ENCODE data around the gene NCAN.

DNA sequence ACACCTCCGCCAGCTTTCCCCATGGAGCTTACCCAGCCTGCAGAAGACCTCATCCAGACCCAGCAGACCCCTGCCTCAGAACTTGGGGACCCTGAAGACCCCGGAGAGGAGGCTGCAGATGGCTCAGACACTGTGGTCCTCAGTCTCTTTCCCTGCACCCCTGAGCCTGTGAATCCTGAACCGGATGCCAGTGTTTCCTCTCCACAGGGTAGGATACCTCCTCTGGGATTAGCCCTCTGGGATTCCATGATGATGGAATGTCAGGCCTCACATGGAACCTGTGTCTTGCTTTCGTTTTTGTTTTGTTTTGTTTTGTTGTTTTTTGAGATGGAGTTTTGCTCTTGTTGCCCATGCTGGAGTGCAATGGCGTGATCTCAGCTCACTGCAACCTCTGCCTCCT is 17.8 kb upstream of the NCAN start:
- TF ChIP-seq, protein P1, sequence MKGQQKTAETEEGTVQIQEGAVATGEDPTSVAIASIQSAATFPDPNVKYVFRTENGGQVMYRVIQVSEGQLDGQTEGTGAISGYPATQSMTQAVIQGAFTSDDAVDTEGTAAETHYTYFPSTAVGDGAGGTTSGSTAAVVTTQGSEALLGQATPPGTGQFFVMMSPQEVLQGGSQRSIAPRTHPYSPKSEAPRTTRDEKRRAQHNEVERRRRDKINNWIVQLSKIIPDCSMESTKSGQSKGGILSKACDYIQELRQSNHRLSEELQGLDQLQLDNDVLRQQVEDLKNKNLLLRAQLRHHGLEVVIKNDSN (CRISPR knock-in tag; IDR thresholded peaks at IDR 0.05): no peak
- TF ChIP-seq, protein P2, sequence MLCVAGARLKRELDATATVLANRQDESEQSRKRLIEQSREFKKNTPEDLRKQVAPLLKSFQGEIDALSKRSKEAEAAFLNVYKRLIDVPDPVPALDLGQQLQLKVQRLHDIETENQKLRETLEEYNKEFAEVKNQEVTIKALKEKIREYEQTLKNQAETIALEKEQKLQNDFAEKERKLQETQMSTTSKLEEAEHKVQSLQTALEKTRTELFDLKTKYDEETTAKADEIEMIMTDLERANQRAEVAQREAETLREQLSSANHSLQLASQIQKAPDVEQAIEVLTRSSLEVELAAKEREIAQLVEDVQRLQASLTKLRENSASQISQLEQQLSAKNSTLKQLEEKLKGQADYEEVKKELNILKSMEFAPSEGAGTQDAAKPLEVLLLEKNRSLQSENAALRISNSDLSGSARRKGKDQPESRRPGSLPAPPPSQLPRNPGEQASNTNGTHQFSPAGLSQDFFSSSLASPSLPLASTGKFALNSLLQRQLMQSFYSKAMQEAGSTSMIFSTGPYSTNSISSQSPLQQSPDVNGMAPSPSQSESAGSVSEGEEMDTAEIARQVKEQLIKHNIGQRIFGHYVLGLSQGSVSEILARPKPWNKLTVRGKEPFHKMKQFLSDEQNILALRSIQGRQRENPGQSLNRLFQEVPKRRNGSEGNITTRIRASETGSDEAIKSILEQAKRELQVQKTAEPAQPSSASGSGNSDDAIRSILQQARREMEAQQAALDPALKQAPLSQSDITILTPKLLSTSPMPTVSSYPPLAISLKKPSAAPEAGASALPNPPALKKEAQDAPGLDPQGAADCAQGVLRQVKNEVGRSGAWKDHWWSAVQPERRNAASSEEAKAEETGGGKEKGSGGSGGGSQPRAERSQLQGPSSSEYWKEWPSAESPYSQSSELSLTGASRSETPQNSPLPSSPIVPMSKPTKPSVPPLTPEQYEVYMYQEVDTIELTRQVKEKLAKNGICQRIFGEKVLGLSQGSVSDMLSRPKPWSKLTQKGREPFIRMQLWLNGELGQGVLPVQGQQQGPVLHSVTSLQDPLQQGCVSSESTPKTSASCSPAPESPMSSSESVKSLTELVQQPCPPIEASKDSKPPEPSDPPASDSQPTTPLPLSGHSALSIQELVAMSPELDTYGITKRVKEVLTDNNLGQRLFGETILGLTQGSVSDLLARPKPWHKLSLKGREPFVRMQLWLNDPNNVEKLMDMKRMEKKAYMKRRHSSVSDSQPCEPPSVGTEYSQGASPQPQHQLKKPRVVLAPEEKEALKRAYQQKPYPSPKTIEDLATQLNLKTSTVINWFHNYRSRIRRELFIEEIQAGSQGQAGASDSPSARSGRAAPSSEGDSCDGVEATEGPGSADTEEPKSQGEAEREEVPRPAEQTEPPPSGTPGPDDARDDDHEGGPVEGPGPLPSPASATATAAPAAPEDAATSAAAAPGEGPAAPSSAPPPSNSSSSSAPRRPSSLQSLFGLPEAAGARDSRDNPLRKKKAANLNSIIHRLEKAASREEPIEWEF (CRISPR knock-in tag; IDR thresholded peaks at IDR 0.05): no peak
- TF ChIP-seq, protein P3, sequence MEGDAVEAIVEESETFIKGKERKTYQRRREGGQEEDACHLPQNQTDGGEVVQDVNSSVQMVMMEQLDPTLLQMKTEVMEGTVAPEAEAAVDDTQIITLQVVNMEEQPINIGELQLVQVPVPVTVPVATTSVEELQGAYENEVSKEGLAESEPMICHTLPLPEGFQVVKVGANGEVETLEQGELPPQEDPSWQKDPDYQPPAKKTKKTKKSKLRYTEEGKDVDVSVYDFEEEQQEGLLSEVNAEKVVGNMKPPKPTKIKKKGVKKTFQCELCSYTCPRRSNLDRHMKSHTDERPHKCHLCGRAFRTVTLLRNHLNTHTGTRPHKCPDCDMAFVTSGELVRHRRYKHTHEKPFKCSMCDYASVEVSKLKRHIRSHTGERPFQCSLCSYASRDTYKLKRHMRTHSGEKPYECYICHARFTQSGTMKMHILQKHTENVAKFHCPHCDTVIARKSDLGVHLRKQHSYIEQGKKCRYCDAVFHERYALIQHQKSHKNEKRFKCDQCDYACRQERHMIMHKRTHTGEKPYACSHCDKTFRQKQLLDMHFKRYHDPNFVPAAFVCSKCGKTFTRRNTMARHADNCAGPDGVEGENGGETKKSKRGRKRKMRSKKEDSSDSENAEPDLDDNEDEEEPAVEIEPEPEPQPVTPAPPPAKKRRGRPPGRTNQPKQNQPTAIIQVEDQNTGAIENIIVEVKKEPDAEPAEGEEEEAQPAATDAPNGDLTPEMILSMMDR (IDR thresholded peaks at IDR 0.05 in 2 of 3, conservative IDR thresholded peaks at IDR 0.05 in 1 of 3; ENCODE audit: insufficient read depth in 2 of 3, low read depth in 1 of 3, low read length in 3 of 3): no peak
- TF ChIP-seq, protein P4, sequence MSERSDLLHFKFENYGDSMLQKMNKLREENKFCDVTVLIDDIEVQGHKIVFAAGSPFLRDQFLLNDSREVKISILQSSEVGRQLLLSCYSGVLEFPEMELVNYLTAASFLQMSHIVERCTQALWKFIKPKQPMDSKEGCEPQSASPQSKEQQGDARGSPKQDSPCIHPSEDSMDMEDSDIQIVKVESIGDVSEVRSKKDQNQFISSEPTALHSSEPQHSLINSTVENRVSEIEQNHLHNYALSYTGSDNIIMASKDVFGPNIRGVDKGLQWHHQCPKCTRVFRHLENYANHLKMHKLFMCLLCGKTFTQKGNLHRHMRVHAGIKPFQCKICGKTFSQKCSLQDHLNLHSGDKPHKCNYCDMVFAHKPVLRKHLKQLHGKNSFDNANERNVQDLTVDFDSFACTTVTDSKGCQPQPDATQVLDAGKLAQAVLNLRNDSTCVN (CRISPR knock-in tag; IDR thresholded peaks at IDR 0.05): no peak
- TF ChIP-seq ZNF589 (CRISPR knock-in tag; IDR thresholded peaks at IDR 0.05; ENCODE audit: low read depth): no peak
- no peak for TF ChIP-seq GTF2F1 (IDR thresholded peaks at IDR 0.05; ENCODE audit: low read depth, low read length)
- TF ChIP-seq ZFX (CRISPR knock-in tag; IDR thresholded peaks at IDR 0.05): no peak
- no peak for TF ChIP-seq FOXM1 (IDR thresholded peaks at IDR 0.05; ENCODE audit: low read depth)
- TF ChIP-seq FOXM1 (CRISPR knock-in tag; IDR thresholded peaks at IDR 0.05; ENCODE audit: low read depth): no peak
- TF ChIP-seq JUN (IDR thresholded peaks at IDR 0.05; ENCODE audit: borderline replicate concordance, low read depth, low read length): no peak
- no peak for TF ChIP-seq JUN (CRISPR knock-in tag; IDR thresholded peaks at IDR 0.05; ENCODE audit: borderline replicate concordance)
- TF ChIP-seq, protein P5, sequence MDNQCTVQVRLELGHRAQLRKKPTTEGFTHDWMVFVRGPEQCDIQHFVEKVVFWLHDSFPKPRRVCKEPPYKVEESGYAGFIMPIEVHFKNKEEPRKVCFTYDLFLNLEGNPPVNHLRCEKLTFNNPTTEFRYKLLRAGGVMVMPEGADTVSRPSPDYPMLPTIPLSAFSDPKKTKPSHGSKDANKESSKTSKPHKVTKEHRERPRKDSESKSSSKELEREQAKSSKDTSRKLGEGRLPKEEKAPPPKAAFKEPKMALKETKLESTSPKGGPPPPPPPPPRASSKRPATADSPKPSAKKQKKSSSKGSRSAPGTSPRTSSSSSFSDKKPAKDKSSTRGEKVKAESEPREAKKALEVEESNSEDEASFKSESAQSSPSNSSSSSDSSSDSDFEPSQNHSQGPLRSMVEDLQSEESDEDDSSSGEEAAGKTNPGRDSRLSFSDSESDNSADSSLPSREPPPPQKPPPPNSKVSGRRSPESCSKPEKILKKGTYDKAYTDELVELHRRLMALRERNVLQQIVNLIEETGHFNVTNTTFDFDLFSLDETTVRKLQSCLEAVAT (IDR thresholded peaks at IDR 0.05): no peak
- TF ChIP-seq, protein P6, sequence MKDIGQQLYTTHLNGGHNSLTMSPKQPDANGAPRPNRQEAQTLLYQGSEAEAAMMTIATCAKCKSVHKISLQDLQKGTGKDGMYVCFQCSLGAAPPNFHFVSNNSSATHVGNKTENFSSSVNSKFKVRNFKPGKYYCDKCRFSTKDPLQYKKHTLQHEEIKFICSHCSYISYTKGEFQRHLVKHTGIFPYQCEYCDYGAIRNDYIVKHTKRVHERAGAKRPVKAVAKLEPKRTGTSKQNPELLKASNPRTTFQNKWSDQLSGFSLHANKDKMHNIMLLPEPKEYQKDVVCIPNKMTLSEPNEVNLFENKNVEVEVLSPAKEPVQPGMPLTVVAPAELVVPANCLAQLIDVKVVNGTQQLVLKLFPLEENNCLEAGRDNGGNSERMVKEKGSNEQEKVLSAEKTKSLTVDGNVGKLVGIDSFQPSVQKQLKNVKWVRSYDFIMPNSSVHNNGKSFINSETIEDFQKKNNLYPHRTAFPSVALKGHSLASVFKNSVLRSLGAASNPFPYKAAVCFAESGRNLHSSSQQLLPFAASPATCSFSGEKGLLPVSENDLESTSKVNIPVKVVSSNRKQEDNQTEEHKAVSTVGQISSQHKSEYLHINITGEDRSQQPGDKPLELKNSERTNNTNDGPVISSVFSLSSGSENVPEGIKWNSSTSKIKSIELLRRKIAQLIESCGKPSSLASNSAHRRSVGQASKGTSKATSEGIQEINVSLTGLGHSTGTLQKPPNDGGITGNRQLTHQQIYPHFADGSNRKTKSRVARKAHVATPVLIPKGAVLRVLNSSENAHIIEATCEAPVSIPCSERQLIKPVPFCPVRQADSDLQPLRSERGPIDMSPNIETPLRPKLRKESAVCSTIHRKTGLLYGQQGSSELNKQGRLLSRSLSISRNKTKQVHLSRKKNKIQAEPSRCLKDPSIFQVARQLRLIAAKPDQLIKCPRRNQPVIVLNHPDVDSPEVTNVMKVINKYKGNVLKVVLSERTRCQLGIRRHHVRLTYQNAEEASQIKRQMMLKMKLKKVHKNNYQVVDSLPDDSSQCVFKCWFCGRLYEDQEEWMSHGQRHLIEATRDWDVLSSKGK (CRISPR knock-in tag; IDR thresholded peaks at IDR 0.05): no peak
- no peak for TF ChIP-seq EZH2 (IDR thresholded peaks at IDR 0.05; ENCODE audit: borderline replicate concordance, low read depth, low read length)
- no peak for TF ChIP-seq FOS (IDR thresholded peaks at IDR 0.05; ENCODE audit: extremely low read depth, insufficient read length)
- no peak for TF ChIP-seq MTF1 (CRISPR knock-in tag; IDR thresholded peaks at IDR 0.05; ENCODE audit: borderline replicate concordance)

Measured in K562 (cell line).